ENCODE results near the gene GNS. TPM values are rescaled to one million over a fixed set of nuclear protein-coding genes. Genes with fewer than 3 reads are reported as not detected.
A peak's percentile ranks its signal among the peaks of the same experiment; 100 is the strongest.

Gene GNS
- total and polyA plus RNA-seq, 10 of the 15 experiments (the other 5 are each of a cell fraction or from before 2014, with no cell fraction given), result 4.1 to 33.8 (median 19.1) TPM

GRCh38 chr12:64665514-64665913, 93.7 kb downstream of the GNS start (continued):
- TF ChIP-seq CREB1 (IDR thresholded peaks at IDR 0.05; ENCODE audit: low read depth), result no peak
- TF ChIP-seq ATF3 (IDR thresholded peaks at IDR 0.05; ENCODE audit: borderline replicate concordance, extremely low read depth, low read depth, low read length), result no peak
- TF ChIP-seq, protein P1, sequence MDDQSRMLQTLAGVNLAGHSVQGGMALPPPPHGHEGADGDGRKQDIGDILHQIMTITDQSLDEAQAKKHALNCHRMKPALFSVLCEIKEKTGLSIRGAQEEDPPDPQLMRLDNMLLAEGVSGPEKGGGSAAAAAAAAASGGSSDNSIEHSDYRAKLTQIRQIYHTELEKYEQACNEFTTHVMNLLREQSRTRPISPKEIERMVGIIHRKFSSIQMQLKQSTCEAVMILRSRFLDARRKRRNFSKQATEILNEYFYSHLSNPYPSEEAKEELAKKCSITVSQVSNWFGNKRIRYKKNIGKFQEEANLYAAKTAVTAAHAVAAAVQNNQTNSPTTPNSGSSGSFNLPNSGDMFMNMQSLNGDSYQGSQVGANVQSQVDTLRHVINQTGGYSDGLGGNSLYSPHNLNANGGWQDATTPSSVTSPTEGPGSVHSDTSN (IDR thresholded peaks at IDR 0.05; ENCODE audit: insufficient replicate concordance, low read depth, low read length), result peak; percentile 75
- TF ChIP-seq POLR2A (IDR thresholded peaks at IDR 0.05; ENCODE audit: low read depth, low read length), result peak; percentile 90
- TF ChIP-seq MYB (IDR thresholded peaks at IDR 0.05; ENCODE audit: borderline replicate concordance, low read depth, low read length), result no peak
- TF ChIP-seq SRF (IDR thresholded peaks at IDR 0.05; ENCODE audit: low read depth in 2 of 2, low read length in 2 of 2), result no peak
- TF ChIP-seq SMAD5 (IDR thresholded peaks at IDR 0.05; ENCODE audit: low read depth), result peak; percentile 84; the same call in 1 of the 2 replicates
- TF ChIP-seq PAX8 (IDR thresholded peaks at IDR 0.05), result no peak
- peak; percentile 89 for TF ChIP-seq POLR2AphosphoS2 (IDR thresholded peaks at IDR 0.05; ENCODE audit: low read depth, low read length)
- peak; percentile 90 for TF ChIP-seq POLR2AphosphoS5 (IDR thresholded peaks at IDR 0.05; ENCODE audit: low read length)
- TF ChIP-seq EGR1 (IDR thresholded peaks at IDR 0.05; ENCODE audit: borderline replicate concordance in 1 of 2, low read depth in 2 of 2, low read length in 2 of 2), result no peak
- TF ChIP-seq MXI1 (IDR thresholded peaks at IDR 0.05; ENCODE audit: low read depth, low read length), result peak; percentile 65; the same call in 1 of the 2 replicates
- TF ChIP-seq CHD1 (IDR thresholded peaks at IDR 0.05; ENCODE audit: low read depth, low read length), result no peak
- TF ChIP-seq WRNIP1 (IDR thresholded peaks at IDR 0.05; ENCODE audit: borderline replicate concordance, low read depth, low read length), result no peak
- TF ChIP-seq ZBTB4 (CRISPR knock-in tag; IDR thresholded peaks at IDR 0.05), result no peak
- TF ChIP-seq HCFC1 (IDR thresholded peaks at IDR 0.05; ENCODE audit: low read length), result no peak
- TF ChIP-seq, protein P2, sequence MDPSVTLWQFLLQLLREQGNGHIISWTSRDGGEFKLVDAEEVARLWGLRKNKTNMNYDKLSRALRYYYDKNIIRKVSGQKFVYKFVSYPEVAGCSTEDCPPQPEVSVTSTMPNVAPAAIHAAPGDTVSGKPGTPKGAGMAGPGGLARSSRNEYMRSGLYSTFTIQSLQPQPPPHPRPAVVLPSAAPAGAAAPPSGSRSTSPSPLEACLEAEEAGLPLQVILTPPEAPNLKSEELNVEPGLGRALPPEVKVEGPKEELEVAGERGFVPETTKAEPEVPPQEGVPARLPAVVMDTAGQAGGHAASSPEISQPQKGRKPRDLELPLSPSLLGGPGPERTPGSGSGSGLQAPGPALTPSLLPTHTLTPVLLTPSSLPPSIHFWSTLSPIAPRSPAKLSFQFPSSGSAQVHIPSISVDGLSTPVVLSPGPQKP (IDR thresholded peaks at IDR 0.05; ENCODE audit: low read depth, low read length), result no peak

Other genes with a start within 250 kb of the GNS start
- gene RASSF3, start 148.9 kb downstream of the GNS start, total RNA-seq (2014; rRNA removed), result 27.2 and 30.5 TPM in 2 replicates
- 32.4 and 33.3 TPM in 2 replicates for gene RASSF3, start 148.9 kb downstream of the GNS start, total RNA-seq (2014; rRNA removed; fragmentation: Illumina TruSeq; extraction: Trizol)
- gene RASSF3, start 148.9 kb downstream of the GNS start, total RNA-seq (2021), result 59.4 and 62.4 TPM in 2 replicates
- gene RASSF3, start 148.9 kb downstream of the GNS start, polyA plus RNA-seq (2011; rRNA removed), result 42.0 and 48.8 TPM in 2 replicates
- 44.6 and 51.6 TPM in 2 replicates for gene RASSF3, start 148.9 kb downstream of the GNS start, polyA plus RNA-seq (2014; fragmentation: Illumina TruSeq; extraction: Trizol)
- gene RASSF3, start 148.9 kb downstream of the GNS start, polyA plus RNA-seq (2014; fragmentation: Nextera tagmentation; extraction: Ambion mirVana), result 10 to 100 TPM in 1 of 2 experiments, 1 to 10 TPM in 1; 9.0 to 11.2 TPM
- 32.3 and 35.8 TPM in 2 replicates for gene RASSF3, start 148.9 kb downstream of the GNS start, polyA plus RNA-seq (2014; rRNA removed)
- 1 to 10 TPM; 6.9 to 8.1 TPM for gene RASSF3, start 148.9 kb downstream of the GNS start, polyA plus RNA-seq (2016; fragmentation: Nextera tagmentation; extraction: Ambion mirVana)
- gene TBC1D30, start 65.2 kb upstream of the GNS start, total RNA-seq (2014; rRNA removed), result 15.9 and 17.1 TPM in 2 replicates
- 9.1 and 10.2 TPM in 2 replicates for gene TBC1D30, start 65.2 kb upstream of the GNS start, total RNA-seq (2014; rRNA removed; fragmentation: Illumina TruSeq; extraction: Trizol)
- gene TBC1D30, start 65.2 kb upstream of the GNS start, total RNA-seq (2021), result 15.8 and 16.1 TPM in 2 replicates
- gene TBC1D30, start 65.2 kb upstream of the GNS start, polyA plus RNA-seq (2011; rRNA removed), result 3.3 and 3.9 TPM in 2 replicates
- 11.9 and 13.0 TPM in 2 replicates for gene TBC1D30, start 65.2 kb upstream of the GNS start, polyA plus RNA-seq (2014; fragmentation: Illumina TruSeq; extraction: Trizol)
- gene TBC1D30, start 65.2 kb upstream of the GNS start, polyA plus RNA-seq (2014; fragmentation: Nextera tagmentation; extraction: Ambion mirVana), result 1 to 10 TPM; 1.2 to 1.6 TPM
- gene TBC1D30, start 65.2 kb upstream of the GNS start, polyA plus RNA-seq (2014; rRNA removed), result 10.2 and 12.3 TPM in 2 replicates
- 10 to 100 TPM; 21.0 to 23.3 TPM for gene TBC1D30, start 65.2 kb upstream of the GNS start, polyA plus RNA-seq (2016; fragmentation: Nextera tagmentation; extraction: Ambion mirVana)

Measured in GM12878 (cell line).